A549 (cell line): Measurements from ENCODE around the gene TTF1. TPM values are rescaled to one million over a fixed set of nuclear protein-coding genes. Genes with fewer than 3 reads are reported as not detected.

Source experiments
- ATAC-seq, 2 experiments: fragments of 200-7000 bp in 1 of 2; fragments of >200 bp in 1 of 2; cut with Nextera tagmentation in 1 of 2; cut with Tn5 transposase in 1 of 2; 3 replicates each; pipeline versions ENCODE4 v1.8.0 to v1.9.1; 2018 to 2020; ENCODE audit warnings: mild to moderate bottlenecking in 1 of 2, moderate library complexity in 1 of 2
- CTCF ChIA-PET: fragments of 300-600 bp; sonication (Branson Sonifier 250); formaldehyde crosslinking; extraction: SDS; loops from one replicate; lab custom pipeline; 2021; ENCODE audit warnings: antibody characterized with exemption, inconsistent platforms; lab: Yijun Ruan, JAX
- POLR2A ChIA-PET: fragments of 350-600 bp; formaldehyde crosslinking; extraction: SDS; loops from one replicate; lab custom pipeline; 2021; ENCODE audit warnings: antibody characterized with exemption, inconsistent platforms; lab: Yijun Ruan, JAX
- DNase-seq, 2 experiments: peaks; one replicate each; pipeline versions ENCODE4 v3.0.0 to v3.0.0-alpha.2; 2011 to 2016; ENCODE audit warnings: low read depth in 1 of 2, low spot score in 1 of 2
- FAIRE-seq: peaks from 2 replicates; lab custom pipeline; 2011; peaks lifted over from hg19 to GRCh38; lab: Jason Lieb, UNC
- H3K27ac ChIP-seq, 2 experiments: fragments of >200 bp; sonication (Bioruptor Twin); formaldehyde crosslinking; 3 replicates each; pipeline ENCODE4 v1.5.1; 2016 to 2017
- H3K4me1 ChIP-seq: fragments of >200 bp; sonication (Bioruptor Twin); formaldehyde crosslinking; 3 replicates; pipeline ENCODE4 v1.6.1; 2016
- H3K4me2 ChIP-seq: fragments of >200 bp; sonication (Bioruptor Twin); formaldehyde crosslinking; 3 replicates; pipeline ENCODE4 v1.6.1; 2016
- H3K4me3 ChIP-seq: fragments of >200 bp; sonication (Bioruptor Twin); formaldehyde crosslinking; 3 replicates; pipeline ENCODE4 v1.5.1; 2016
- H3K9me3 ChIP-seq: fragments of >200 bp; sonication (Bioruptor Twin); formaldehyde crosslinking; 3 replicates; pipeline ENCODE4 v1.6.1; 2016
- BHLHE40 ChIP-seq: IDR thresholded peaks from 2 replicates; pipeline ENCODE4 v1.6.1; 2012; ENCODE audit warnings: low read depth, low read length, inconsistent platforms
- CBX2 ChIP-seq: fragments of 200-600 bp; sonication (generic); IDR thresholded peaks from 2 replicates; pipeline ENCODE4 v1.6.1; 2016; ENCODE audit warnings: low read depth, mild to moderate bottlenecking, borderline replicate concordance
- CEBPB ChIP-seq, 2 experiments: fragments of >200 bp in 1 of 2; sonication (Bioruptor Twin) in 1 of 2; formaldehyde crosslinking in 1 of 2; IDR thresholded peaks; 2 replicates each; pipeline ENCODE4 v1.6.1; 2012 to 2016
- ELK1 ChIP-seq: fragments of 150-350 bp; IDR thresholded peaks from 2 replicates; pipeline ENCODE4 v1.6.1; 2014; ENCODE audit warnings: low read depth, mild to moderate bottlenecking, low read length
- EP300 ChIP-seq, 2 experiments: fragments of >200 bp; sonication (Bioruptor Twin); formaldehyde crosslinking; IDR thresholded peaks; 2 replicates in 1 of 2; 3 replicates in 1 of 2; pipeline ENCODE4 v1.6.1; 2016 to 2017
- FOSB ChIP-seq: fragments of 250-450 bp; sonication (Bioruptor Pico); IDR thresholded peaks from 2 replicates; pipeline ENCODE4 v1.5.0; 2020; ENCODE audit warnings: mild to moderate bottlenecking, moderate library complexity
- FOXS1 ChIP-seq: fragments of 250-450 bp; sonication (Bioruptor Pico); IDR thresholded peaks from 2 replicates; pipeline ENCODE4 v1.5.0; 2020; ENCODE audit warnings: mild to moderate bottlenecking, moderate library complexity
- HOXB5 ChIP-seq: fragments of 250-450 bp; sonication (Bioruptor Pico); IDR thresholded peaks from 2 replicates; pipeline ENCODE4 v1.5.0; 2020; ENCODE audit warnings: mild to moderate bottlenecking, moderate library complexity
- JUNB ChIP-seq: fragments of >200 bp; sonication (Bioruptor Twin); formaldehyde crosslinking; IDR thresholded peaks from 2 replicates; pipeline ENCODE4 v1.6.1; 2016
- MAX ChIP-seq: IDR thresholded peaks from 2 replicates; pipeline ENCODE4 v1.6.1; 2012
- NR3C1 ChIP-seq: fragments of >200 bp; sonication (Bioruptor Twin); formaldehyde crosslinking; IDR thresholded peaks from 3 replicates; pipeline ENCODE4 v1.6.1; 2017
- PBX3 ChIP-seq: IDR thresholded peaks from 2 replicates; pipeline ENCODE4 v1.6.1; 2012
- POLR2AphosphoS2 ChIP-seq: conservative IDR thresholded peaks from 2 replicates; pipeline ENCODE4 v1.6.1; 2012; ENCODE audit warnings: low read length, improper control_type of control experiment, inconsistent platforms
- SMC3 ChIP-seq: fragments of >200 bp; sonication (Bioruptor Twin); formaldehyde crosslinking; IDR thresholded peaks from 3 replicates; pipeline ENCODE4 v1.6.1; 2018; ENCODE audit warnings: inconsistent platforms
- WGBS: methylation state at CpG from one replicate; pipeline ENCODE4 v1.1.6; 2017; ENCODE audit errors: missing lambda C conversion rate; 5-methylcytosine and 5-hydroxymethylcytosine counted together
- polyA plus RNA-seq, 4 experiments: library from polyadenylated mRNA; depleted of rRNA in 3 of 4; stranded (reverse); fragments of >200 nt; fragmentation: RNase III in 1 of 4; extraction: RNeasy Plus Mini Kit Qiagen cat#74134 plus additional on column Dnase treatment in 1 of 4; gene quantifications; 2 replicates in 3 of 4; 3 replicates in 1 of 4; pipeline ENCODE4 v1.2.3, GENCODE V29; 2011 to 2017
- TF ChIP-seq, protein P1 (sequence below): fragments of 450-650 bp; IDR thresholded peaks from 2 replicates; pipeline ENCODE4 v1.6.1; 2014; ENCODE audit warnings: antibody characterized with exemption
- TF ChIP-seq, protein P2 (sequence below): IDR thresholded peaks from 2 replicates; pipeline ENCODE4 v1.6.1; 2012; ENCODE audit warnings: low read depth, borderline replicate concordance

The TTF1 gene
- polyA plus RNA-seq, 2 of the 4 experiments (the other 2 are of a cell fraction): 11.4 to 16.0 TPM

- ChIA-PET CTCF (no interaction called here), POLR2A (interaction anchor here (1.4 kb wide), 1 partner anchor 13 kb away, joined by 7 read pairs; the partner anchor contains the start of gene SETX)
- no peak for TF ChIP-seq MAX
- TF ChIP-seq NR3C1: no peak
- no peak for TF ChIP-seq BHLHE40
- TF ChIP-seq, protein P1, sequence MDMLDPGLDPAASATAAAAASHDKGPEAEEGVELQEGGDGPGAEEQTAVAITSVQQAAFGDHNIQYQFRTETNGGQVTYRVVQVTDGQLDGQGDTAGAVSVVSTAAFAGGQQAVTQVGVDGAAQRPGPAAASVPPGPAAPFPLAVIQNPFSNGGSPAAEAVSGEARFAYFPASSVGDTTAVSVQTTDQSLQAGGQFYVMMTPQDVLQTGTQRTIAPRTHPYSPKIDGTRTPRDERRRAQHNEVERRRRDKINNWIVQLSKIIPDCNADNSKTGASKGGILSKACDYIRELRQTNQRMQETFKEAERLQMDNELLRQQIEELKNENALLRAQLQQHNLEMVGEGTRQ: no peak
- TF ChIP-seq ELK1: no peak
- TF ChIP-seq JUNB: no peak
- no peak for TF ChIP-seq SMC3
- TF ChIP-seq FOSB (CRISPR knock-in tag): no peak
- TF ChIP-seq POLR2AphosphoS2: no peak
- TF ChIP-seq CEBPB (IDR thresholded peaks at IDR 0.05): no peak
- TF ChIP-seq CBX2: no peak
- ATAC-seq (no peak), FAIRE-seq (no peak), DNase-seq (no peak)
- Histone ChIP-seq H3K4me1 (no peaks in the 10 kb centered on the region), H3K27ac (no peak overlapping the region), H3K4me2 (no peak overlapping the region), H3K9me3 (no peaks in the 10 kb centered on the region), H3K4me3 (no peak overlapping the region)
- WGBS: 66% methylated on average over 13 of the region's 13 CpGs
These were observed 38.9 kb downstream of the TTF1 start for GRCh38 chr9:132367613-132368313.

- H3K4me2 ChIP-seq: no peak overlapping the region
- 88% methylated on average over 4 of the region's 4 CpGs for WGBS
- no peaks in the 10 kb centered on the region for H3K4me1 ChIP-seq
- ATAC-seq: no peak
- DNase-seq: no peak
- ChIA-PET POLR2A (no interaction called here), CTCF (no interaction called here)
- no peak for FAIRE-seq
- TF ChIP-seq, protein P2, sequence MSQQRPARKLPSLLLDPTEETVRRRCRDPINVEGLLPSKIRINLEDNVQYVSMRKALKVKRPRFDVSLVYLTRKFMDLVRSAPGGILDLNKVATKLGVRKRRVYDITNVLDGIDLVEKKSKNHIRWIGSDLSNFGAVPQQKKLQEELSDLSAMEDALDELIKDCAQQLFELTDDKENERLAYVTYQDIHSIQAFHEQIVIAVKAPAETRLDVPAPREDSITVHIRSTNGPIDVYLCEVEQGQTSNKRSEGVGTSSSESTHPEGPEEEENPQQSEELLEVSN: no peak
- no peak overlapping the region for H3K4me3 ChIP-seq
- no peaks in the 10 kb centered on the region for H3K9me3 ChIP-seq
- no peak overlapping the region for H3K27ac ChIP-seq
These were observed 40.2 kb downstream of the TTF1 start for GRCh38 chr9:132366481-132366880.

DNA sequence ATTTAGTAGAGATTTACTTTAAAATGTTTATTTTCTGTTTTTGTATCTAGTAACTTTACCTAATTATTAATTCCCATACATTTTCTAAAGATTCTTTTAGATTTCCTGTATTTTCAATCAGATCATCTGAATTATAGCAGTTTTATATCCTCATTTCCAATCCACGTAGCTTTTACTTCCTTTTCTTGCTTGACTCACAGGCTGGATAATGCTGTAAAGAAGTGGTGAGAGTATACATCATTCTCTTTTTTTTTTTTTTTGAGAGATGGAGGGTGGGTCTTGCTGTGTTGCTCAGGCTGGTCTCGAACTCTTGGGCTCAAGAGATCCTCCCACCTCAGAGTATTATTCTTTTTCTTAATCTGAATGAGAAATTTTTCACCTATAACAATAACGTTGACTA is 40.7 kb downstream of the TTF1 start:
- WGBS: 64% methylated on average over 3 of the region's 3 CpGs
- Histone ChIP-seq H3K4me3 (no peak overlapping the region), H3K4me1 (no peaks in the 10 kb centered on the region), H3K4me2 (no peak overlapping the region), H3K27ac (no peak overlapping the region), H3K9me3 (no peaks in the 10 kb centered on the region)
- ChIA-PET POLR2A (interaction anchor here (0.7 kb wide), 1 partner anchor 11 kb away, joined by 3 read pairs; the partner anchor contains the start of gene SETX), CTCF (no interaction called here)
- TF ChIP-seq HOXB5 (CRISPR knock-in tag) (no peak), JUNB (no peak), FOXS1 (no peak), PBX3 (no peak), NR3C1 (no peak), EP300 (IDR thresholded peaks at IDR 0.05) (no peak)
- TF ChIP-seq, protein P1: no peak
- FAIRE-seq (no peak), DNase-seq (no peak), ATAC-seq (no peak)
